Fibroblast of skin of left quadriceps (primary cell): ENCODE results near the gene SEC16A.

Experiments
- DNase-seq, 2 experiments: peaks; one replicate each; pipeline ENCODE4 v3.0.0-alpha.2; 2013; ENCODE audit warnings: low read depth in 2 of 2

The SEC16A gene

GRCh38 chr9:136482793-136483588 is at the start of gene SEC16A:
Gene SEC16A, minus strand, starts transcription at chr9:136483040. Its CDS starts 5,425 bp downstream, at chr9:136477615.
- DNase-seq, result peak; percentile 95 to 96

GRCh38 chr9:136531904-136532798 is 49.3 kb upstream of the SEC16A start:
- DNase-seq, result no peak

GRCh38 chr9:136531186-136531903 is 48.5 kb upstream of the SEC16A start:
- DNase-seq, result no peak

GRCh38 chr9:136530461-136531089 is 47.7 kb upstream of the SEC16A start:
- DNase-seq, result no peak

GRCh38 chr9:136529516-136530460 is 46.9 kb upstream of the SEC16A start:
- no peak for DNase-seq

GRCh38 chr9:136528716-136529341 is 46.0 kb upstream of the SEC16A start:
- DNase-seq, result no peak

GRCh38 chr9:136527721-136528710 is 45.2 kb upstream of the SEC16A start:
- DNase-seq, result no peak

GRCh38 chr9:136527131-136527530 is 44.3 kb upstream of the SEC16A start:
- no peak for DNase-seq

- DNase-seq, result no peak
Measured at GRCh38 chr9:136526625-136527066, 43.8 kb upstream of the SEC16A start.

- no peak for DNase-seq
Measured at GRCh38 chr9:136525841-136526499, 43.1 kb upstream of the SEC16A start.

- no peak for DNase-seq
Measured at GRCh38 chr9:136525207-136525606, 42.4 kb upstream of the SEC16A start.

- DNase-seq, result no peak
Measured at GRCh38 chr9:136522314-136523237, 39.7 kb upstream of the SEC16A start.

- DNase-seq, result no peak
Measured at GRCh38 chr9:136521537-136521936, 38.7 kb upstream of the SEC16A start.

- no peak for DNase-seq
Measured at GRCh38 chr9:136520053-136520540, 37.3 kb upstream of the SEC16A start.

- no peak for DNase-seq
Measured at GRCh38 chr9:136519263-136520052, 36.6 kb upstream of the SEC16A start.

GRCh38 chr9:136518623-136519022 is 35.8 kb upstream of the SEC16A start:
- no peak for DNase-seq
